HepG2 (cell line): ENCODE results near the gene NMNAT1. TPM values are rescaled to one million over a fixed set of nuclear protein-coding genes. Genes with fewer than 3 reads are reported as not detected.

Source experiments
- ATAD3A ChIP-seq: sonication (generic); formaldehyde crosslinking; IDR thresholded peaks from 2 replicates; pipeline ENCODE4 v1.4.0; 2020; ENCODE audit warnings: missing genetic modification reagents
- FOXC1 ChIP-seq: sonication (generic); formaldehyde crosslinking; IDR thresholded peaks from 2 replicates; pipeline ENCODE4 v1.8.0; 2022; ENCODE audit warnings: mild to moderate bottlenecking, missing genetic modification reagents, borderline replicate concordance
- GTF3A ChIP-seq: sonication (generic); formaldehyde crosslinking; conservative IDR thresholded peaks from 2 replicates; pipeline ENCODE4 v1.4.0; 2020; ENCODE audit warnings: mild to moderate bottlenecking, missing genetic modification reagents
- IRF2 ChIP-seq: IDR thresholded peaks from 2 replicates; pipeline ENCODE4 v1.6.1; 2018; ENCODE audit warnings: missing genetic modification reagents, missing compliant biosample characterization
- JARID2 ChIP-seq: sonication (generic); formaldehyde crosslinking; IDR thresholded peaks from 2 replicates; pipeline ENCODE4 v1.8.1; 2023; ENCODE audit warnings: missing genetic modification reagents, inconsistent platforms; ENCODE audit not compliant: insufficient replicate concordance
- SIX1 ChIP-seq: sonication (generic); formaldehyde crosslinking; IDR thresholded peaks from 2 replicates; pipeline ENCODE4 v1.4.0; 2020; ENCODE audit warnings: missing genetic modification reagents, borderline replicate concordance
- STAT5B ChIP-seq: sonication (generic); formaldehyde crosslinking; IDR thresholded peaks from 2 replicates; pipeline ENCODE4 v1.4.0; 2020; ENCODE audit warnings: missing genetic modification reagents
- ZMYM4 ChIP-seq: sonication (generic); formaldehyde crosslinking; IDR thresholded peaks from 2 replicates; pipeline ENCODE4 v1.8.1; 2023; ENCODE audit warnings: mild to moderate bottlenecking, missing genetic modification reagents
- ZNF142 ChIP-seq: sonication (generic); formaldehyde crosslinking; IDR thresholded peaks from 2 replicates; pipeline ENCODE4 v1.4.0; 2020; ENCODE audit warnings: missing genetic modification reagents
- ZNF326 ChIP-seq: sonication (generic); formaldehyde crosslinking; IDR thresholded peaks from 2 replicates; pipeline ENCODE4 v1.4.0; 2020; ENCODE audit warnings: missing genetic modification reagents, borderline replicate concordance
- ZNF570 ChIP-seq: sonication (generic); formaldehyde crosslinking; IDR thresholded peaks from 2 replicates; pipeline ENCODE4 v1.4.0; 2020; ENCODE audit warnings: mild to moderate bottlenecking, missing genetic modification reagents, borderline replicate concordance
- ZNF770 ChIP-seq: sonication (generic); formaldehyde crosslinking; IDR thresholded peaks from 2 replicates; pipeline ENCODE4 v1.5.0; 2020; ENCODE audit warnings: mild to moderate bottlenecking, missing genetic modification reagents
- polyA plus RNA-seq, 8 experiments: library from polyadenylated mRNA; depleted of rRNA in 3 of 8; stranded (reverse) in 7 of 8; unstranded in 1 of 8; fragments of >200 nt; fragmentation: Illumina TruSeq in 4 of 8; extraction: Trizol in 4 of 8; gene quantifications; 2 replicates each; pipeline versions ENCODE4 v1.2.1 to v1.2.3, GENCODE V29; 2011 to 2016; ENCODE audit warnings: low read depth in 4 of 8, missing spikeins in 1 of 8, mixed read lengths in 1 of 8; ENCODE audit not compliant: insufficient read depth in 1 of 8
- total RNA-seq, 5 experiments: library from RNA; depleted of rRNA; stranded (reverse); fragments of >200 nt; fragmentation: Illumina TruSeq; extraction: Trizol; gene quantifications; 2 replicates each; pipeline ENCODE4 v1.2.3, GENCODE V29; 2016; ENCODE audit warnings: low read depth in 1 of 5
- TF ChIP-seq, protein P1 (sequence below): sonication (generic); formaldehyde crosslinking; IDR thresholded peaks from 2 replicates; pipeline ENCODE4 v1.4.0; 2020; ENCODE audit warnings: mild to moderate bottlenecking, missing genetic modification reagents
- TF ChIP-seq, protein P2 (sequence below): sonication (generic); formaldehyde crosslinking; IDR thresholded peaks from 2 replicates; pipeline ENCODE4 v1.5.1; 2020; ENCODE audit warnings: mild to moderate bottlenecking, moderate library complexity, missing genetic modification reagents

The NMNAT1 gene
- total and polyA plus RNA-seq, 2 of the 13 experiments (the other 11 are each of a cell fraction or from before 2014, with no cell fraction given) = 5.6 to 12.2 TPM

GRCh38 chr1:10032590-10033358 is 89.5 kb downstream of the NMNAT1 start, which contains the start of gene UBE4B (continued):
- TF ChIP-seq, protein P1, sequence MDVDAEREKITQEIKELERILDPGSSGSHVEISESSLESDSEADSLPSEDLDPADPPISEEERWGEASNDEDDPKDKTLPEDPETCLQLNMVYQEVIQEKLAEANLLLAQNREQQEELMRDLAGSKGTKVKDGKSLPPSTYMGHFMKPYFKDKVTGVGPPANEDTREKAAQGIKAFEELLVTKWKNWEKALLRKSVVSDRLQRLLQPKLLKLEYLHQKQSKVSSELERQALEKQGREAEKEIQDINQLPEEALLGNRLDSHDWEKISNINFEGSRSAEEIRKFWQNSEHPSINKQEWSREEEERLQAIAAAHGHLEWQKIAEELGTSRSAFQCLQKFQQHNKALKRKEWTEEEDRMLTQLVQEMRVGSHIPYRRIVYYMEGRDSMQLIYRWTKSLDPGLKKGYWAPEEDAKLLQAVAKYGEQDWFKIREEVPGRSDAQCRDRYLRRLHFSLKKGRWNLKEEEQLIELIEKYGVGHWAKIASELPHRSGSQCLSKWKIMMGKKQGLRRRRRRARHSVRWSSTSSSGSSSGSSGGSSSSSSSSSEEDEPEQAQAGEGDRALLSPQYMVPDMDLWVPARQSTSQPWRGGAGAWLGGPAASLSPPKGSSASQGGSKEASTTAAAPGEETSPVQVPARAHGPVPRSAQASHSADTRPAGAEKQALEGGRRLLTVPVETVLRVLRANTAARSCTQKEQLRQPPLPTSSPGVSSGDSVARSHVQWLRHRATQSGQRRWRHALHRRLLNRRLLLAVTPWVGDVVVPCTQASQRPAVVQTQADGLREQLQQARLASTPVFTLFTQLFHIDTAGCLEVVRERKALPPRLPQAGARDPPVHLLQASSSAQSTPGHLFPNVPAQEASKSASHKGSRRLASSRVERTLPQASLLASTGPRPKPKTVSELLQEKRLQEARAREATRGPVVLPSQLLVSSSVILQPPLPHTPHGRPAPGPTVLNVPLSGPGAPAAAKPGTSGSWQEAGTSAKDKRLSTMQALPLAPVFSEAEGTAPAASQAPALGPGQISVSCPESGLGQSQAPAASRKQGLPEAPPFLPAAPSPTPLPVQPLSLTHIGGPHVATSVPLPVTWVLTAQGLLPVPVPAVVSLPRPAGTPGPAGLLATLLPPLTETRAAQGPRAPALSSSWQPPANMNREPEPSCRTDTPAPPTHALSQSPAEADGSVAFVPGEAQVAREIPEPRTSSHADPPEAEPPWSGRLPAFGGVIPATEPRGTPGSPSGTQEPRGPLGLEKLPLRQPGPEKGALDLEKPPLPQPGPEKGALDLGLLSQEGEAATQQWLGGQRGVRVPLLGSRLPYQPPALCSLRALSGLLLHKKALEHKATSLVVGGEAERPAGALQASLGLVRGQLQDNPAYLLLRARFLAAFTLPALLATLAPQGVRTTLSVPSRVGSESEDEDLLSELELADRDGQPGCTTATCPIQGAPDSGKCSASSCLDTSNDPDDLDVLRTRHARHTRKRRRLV (CRISPR knock-in tag) = no peak
- no peak for TF ChIP-seq SIX1 (CRISPR knock-in tag)
- TF ChIP-seq ATAD3A = no peak
- TF ChIP-seq ZMYM4 (CRISPR knock-in tag) = peak; percentile 74
- TF ChIP-seq JARID2 (CRISPR knock-in tag) = no peak
- TF ChIP-seq STAT5B = no peak
- TF ChIP-seq GTF3A = no peak
- no peak for TF ChIP-seq ZNF142 (CRISPR knock-in tag)
- no peak for TF ChIP-seq ZNF326 (CRISPR knock-in tag)
- no peak for TF ChIP-seq ZNF570 (CRISPR knock-in tag)
- TF ChIP-seq, protein P2, sequence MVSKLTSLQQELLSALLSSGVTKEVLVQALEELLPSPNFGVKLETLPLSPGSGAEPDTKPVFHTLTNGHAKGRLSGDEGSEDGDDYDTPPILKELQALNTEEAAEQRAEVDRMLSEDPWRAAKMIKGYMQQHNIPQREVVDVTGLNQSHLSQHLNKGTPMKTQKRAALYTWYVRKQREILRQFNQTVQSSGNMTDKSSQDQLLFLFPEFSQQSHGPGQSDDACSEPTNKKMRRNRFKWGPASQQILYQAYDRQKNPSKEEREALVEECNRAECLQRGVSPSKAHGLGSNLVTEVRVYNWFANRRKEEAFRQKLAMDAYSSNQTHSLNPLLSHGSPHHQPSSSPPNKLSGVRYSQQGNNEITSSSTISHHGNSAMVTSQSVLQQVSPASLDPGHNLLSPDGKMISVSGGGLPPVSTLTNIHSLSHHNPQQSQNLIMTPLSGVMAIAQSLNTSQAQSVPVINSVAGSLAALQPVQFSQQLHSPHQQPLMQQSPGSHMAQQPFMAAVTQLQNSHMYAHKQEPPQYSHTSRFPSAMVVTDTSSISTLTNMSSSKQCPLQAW (CRISPR knock-in tag) = 0 out of 2 replicates have a peak, but pooled peaks have one; percentile 20
- TF ChIP-seq IRF2 = peak; percentile 2; the same call in 1 of the 2 replicates
- TF ChIP-seq FOXC1 (CRISPR knock-in tag) = peak; percentile 6; the same call in 1 of the 2 replicates
- no peak for TF ChIP-seq ZNF770 (CRISPR knock-in tag)
